HG02852 (cell line): Measurements from ENCODE around the gene MLKL.

Source experiments
- ATAC-seq: cut with Tn5 transposase; IDR thresholded peaks from one replicate; pipeline ENCODE4 v1.9.1; 2021; ENCODE audit warnings: mild to moderate bottlenecking, moderate library complexity; ENCODE audit not compliant: unreplicated experiment

Gene MLKL

DNA sequence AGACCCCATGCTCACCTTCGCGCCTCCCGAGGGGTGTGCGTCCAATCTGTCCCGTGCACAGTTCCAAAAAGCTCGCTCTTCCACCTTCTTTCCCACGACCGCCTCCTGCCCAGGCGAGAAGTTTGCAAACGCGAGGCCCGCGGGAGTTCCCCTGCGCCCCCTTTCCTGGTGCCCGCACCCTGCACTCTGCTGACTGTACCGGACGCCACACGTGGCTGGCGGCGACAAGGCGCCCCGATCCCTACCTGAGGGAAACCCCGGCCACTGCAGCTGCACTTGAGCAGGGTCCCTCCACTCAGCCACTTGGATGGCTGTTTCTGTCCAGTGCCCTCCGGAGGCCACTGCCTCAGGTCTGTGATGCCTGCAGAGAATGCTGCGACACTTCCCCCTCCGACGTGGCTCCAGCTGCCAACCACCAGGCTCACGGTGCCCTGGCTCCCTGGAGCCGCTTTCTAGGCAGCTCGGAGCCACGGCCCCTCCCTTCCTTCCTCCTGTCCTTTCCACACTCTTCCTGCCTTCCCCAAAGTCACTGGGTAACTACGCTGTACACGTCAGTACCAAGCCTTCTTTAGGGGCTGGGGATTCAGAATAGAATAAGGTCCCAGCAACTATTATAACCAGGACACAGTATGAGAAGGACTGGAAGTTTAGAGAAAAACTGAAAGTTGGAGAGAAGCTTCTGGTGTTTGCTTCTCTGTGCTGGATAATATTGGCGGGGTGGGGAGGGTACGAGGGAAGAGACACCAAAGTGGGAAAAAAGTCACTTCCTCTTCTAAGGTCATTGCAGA, at the start of gene MLKL:
TSS of gene MLKL (minus strand) at position 425 of the 788 bp plus-strand sequence. CDS start 5,105 bp downstream, outside the sequence.
- ATAC-seq, result peak; percentile 38

DNA sequence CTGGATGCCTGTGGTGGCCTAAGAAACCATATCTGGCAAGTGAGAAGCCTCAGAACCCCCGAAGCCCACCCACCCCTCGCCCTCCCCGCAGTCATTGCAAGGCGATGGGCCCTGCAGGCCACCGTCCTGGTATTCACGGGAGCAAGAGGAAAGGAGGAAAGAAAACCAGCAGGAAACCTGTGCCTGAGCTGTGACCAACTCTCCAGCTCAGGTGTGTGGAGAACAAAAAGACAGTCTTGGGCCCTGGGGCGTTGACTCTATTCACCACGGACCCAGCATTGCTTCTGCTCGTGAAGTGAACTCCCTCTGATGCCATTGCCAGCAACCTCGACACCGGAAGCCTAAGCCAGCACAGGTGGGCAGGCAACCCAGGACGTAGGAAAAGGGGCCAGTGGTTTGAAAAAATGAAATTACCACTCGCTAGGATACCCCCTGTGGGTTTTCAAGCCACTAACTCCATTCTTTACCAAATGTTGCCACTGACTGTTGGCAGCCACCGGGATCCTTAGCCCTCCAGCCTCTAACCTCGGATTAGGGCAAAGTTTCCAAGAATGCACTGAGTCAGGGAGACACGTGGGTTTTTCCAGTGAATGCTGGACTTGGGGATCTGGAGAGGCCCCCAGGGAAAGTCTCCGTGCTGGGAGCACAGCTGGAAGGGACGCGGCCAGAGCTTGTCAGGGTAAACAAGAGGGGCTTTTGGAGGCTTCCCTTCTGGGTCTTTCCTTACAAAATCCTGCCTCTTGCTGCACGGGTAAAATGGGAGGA, 48.8 kb upstream of the MLKL start:
- no peak for ATAC-seq

DNA sequence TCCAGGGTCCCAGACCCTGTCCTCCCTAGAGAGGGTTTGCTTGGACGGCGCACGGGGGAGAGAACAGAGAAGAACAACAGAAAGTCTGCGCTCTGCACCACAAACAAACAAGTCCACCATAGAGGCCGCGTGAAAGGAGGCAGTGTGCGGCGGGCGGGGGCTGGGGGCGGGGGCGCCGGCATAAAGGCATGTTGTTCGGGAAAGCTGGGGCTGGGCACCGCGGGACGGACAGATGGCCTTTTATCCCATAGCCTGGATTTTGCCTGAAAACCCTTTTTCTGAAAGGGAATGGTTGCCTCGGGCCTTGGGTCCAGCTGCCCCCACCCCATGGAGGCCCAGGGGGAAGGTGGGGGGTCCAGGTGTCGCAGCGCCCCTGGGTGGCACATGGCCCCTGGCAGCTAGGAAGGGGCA, 48.0 kb upstream of the MLKL start:
- ATAC-seq, result no peak

DNA sequence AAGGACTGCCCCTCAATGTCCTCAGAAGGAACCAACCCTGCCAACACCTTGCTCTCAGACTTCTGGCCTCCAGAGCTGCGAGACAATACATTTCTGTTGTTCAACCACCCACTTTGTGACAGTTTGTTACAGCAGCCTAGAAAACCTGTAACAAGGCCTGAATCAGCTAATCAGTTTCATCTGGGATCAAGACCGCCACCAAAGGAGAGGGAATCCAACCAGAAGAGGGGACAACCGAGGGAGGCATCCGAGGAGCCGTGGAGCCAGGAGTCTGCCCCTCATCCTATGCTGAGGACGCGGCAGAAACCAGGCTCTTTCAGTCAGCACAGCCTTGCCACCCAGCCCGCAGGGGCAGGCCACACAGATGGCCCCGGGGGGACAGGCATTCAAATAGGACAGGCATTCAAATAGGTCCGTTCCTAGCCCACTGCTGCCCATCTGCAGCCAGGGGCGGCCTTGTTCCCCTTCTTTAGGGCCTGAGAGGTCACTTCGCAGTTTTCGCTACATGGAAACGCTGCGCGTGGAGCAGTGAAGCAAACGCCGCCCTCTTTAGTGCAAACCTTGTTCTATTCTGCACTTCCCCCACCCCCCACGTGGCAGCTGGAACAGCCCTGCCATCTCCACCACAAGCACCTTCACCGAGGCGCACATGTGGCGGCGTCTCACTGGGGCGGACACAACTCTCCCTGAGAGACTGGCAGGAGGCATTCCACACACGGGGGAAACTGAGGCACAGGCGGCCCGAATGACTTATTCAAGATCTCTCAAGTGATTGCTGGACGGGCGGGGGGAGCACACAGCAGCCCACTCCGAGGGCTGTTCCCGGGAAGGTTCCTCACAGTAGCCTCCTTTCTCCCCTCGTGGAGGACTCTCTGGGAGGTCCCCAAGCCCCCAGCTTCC, 47.3 kb upstream of the MLKL start:
- ATAC-seq, result no peak

DNA sequence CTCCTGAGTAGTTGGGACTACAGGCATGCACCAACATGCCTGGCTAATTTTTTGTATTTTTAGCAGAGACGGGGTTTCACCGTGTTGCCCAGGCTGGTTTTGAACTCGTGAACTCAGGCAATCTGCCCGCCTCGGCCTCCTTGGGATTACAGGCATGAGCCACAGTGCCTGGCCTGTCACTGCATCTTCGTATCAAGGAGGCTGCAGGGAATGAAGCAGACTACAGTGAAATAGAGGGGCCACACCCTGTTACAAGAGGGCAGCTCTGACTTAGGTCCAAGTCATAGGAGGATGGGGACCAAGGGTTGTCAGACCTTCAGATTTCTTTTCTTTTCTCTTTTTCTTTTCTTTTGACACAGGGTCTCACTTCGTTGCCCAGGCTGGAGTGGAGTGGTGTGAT, 45.3 kb upstream of the MLKL start:
- ATAC-seq, result no peak

DNA sequence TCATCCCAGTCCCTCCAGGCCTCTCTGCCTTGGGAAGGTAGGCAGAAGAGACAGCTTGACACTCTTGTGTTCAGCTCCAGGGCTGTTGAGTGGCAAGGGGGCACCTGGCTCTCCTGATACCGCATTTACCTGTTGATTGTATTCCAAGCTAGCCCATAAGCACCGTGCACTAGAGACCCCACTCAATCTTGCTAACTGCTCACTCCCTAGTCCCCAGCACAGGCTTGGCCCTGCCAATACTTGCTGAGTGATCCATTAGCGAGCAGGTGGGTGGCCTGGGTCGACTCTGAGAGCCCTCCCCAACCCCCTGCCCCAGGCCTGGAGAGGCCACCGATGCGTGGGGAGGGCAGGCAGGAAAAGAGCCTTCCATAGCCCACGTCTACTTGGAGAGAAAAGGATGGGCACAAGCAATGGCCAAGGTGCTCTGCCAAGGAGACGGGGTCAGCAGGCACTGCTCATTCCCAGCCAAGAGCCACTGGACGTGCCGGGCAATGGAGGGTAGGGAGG, 44.5 kb upstream of the MLKL start:
- no peak for ATAC-seq

DNA sequence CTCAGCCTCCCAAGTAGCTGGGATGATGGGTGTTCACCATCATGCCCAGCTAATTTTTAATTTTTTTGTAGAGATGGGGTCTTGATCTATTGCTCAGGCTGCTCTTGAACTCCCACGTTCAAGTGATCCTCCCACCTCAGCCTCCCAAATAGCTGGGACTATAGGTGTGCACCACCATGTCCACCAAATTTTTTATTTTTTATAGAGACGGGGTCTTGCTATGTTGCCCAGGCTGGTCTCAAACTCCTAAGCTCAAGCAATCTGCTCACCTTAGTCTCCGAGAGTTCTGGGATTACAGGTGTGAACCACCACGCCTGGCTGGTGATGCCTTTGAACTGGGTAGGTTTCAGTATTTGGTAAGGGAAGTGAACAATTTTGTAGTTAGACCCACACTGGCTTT, 43.9 kb upstream of the MLKL start:
- no peak for ATAC-seq

DNA sequence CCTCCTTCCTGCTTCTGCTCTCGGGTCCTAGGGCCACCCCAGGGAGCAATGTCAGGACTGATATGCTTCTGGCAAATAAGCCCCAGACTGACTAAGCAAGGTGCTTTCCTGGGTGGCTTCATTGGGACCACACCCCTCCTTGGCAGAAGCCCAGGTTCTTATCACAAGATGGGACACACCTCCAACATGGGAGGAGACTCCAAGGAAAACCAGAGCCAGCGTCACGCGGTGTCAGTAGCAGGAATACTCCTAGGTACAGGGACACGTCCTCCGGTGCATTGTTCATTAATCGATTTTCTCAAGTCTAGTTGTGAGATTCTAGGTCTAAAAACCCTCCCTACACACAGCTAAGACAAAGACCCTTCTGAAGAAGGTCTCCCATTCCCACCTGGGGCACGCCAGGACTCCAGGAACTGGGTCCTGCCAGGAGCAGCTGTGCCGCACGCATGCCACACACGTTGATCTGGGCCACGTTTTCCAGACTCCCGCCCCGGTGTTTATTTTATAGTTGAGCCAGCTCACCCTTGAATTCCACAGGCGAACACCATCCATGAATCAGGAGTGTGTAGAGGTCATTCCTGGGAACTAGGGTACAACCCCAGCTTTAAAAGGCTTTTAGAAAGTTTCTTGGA, 43.1 kb upstream of the MLKL start:
- no peak for ATAC-seq

DNA sequence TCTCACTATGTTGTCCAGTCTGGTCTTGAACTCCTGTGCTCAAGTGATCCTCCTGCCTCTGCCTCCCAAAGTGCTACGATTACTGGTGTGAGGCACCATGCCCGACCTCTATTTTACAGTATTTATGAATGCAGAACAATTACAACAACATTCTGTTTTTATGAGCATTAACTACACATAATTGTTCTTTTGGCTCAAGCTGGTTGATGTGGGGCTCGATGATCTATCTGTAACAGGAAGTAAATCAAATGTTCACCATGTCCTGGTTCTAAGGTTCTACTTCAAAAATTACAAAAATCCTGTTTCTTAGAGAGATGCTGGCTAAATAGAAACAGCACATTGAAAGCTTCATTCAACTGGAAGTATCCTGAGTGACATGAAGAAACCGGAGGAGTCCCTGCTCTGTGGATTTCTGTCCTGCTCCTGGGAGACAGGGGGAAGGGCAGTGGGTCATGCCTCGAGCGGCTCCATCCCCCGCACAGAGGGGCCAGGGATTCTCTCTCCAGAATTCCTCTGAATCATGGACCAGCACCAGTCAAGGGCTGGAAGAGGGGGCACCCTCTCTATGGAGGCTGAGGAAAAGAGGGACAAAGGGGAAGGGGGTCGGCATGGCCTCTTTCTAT, 42.5 kb upstream of the MLKL start:
- ATAC-seq, result no peak

DNA sequence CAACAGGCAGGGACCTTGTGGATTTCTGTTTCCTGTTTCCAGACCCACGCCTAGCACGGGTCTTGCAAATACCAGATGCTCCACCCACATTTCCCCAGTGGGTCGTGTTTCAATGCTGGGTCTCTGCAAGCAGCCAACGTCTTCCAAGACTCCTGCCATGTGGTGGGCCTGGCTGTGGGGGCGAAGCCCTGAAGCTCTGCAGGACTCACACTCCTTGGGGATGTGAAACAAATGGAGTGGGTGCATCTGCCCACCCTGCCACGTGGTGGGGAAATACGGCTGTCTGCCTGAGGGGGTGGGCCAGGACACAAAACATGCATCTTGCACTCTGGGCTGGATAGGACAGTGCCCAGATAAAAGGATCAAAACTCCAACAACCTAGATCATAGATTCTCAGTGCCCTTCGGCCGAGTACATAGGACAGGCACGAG, 41.4 kb upstream of the MLKL start:
- ATAC-seq, result no peak

DNA sequence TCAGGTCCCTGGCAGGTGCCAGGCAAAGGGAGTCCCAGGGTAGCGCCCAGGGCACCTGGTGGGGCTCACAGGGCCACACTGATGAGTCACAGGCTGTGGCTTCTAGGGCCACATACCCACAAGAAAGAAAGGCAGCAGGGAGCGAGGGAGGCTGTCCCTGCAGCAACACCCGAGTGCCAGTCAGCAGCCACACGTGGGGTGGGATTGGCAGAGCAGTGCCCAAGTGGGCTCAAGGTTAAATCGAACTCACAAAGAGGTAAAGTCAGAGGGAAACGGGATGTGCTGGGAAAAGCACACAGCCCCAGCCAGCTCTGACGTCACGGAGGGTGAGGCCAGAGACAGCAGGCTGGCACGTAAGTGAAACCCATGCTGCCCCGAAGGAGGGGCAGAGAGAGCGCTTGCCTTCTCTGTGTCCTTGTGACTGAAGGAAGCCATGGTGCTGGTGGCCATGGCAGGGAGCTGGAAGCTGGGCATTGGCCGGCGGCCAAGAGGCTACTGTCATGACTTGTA, 40.2 kb upstream of the MLKL start:
- ATAC-seq, result no peak

DNA sequence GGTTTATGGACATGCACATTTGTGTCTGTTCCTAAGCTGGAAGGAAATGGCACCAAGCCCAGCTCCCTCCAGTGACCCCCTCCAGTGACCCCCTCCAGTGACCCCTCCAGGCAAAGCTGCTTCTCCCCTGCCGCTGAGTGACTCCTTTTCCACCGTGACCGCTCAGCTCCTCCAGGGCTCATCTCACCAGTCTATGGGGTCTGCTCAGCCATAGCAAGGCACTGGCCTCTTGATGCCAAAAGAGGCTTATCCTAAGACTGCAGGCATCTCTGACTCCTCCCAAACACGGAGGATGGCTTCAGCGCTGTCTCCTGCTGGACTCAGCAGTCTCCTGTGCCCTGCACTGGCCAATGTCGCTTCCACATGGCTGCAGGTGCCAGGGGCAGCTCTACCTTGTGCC, 38.6 kb upstream of the MLKL start:
- ATAC-seq, result no peak

DNA sequence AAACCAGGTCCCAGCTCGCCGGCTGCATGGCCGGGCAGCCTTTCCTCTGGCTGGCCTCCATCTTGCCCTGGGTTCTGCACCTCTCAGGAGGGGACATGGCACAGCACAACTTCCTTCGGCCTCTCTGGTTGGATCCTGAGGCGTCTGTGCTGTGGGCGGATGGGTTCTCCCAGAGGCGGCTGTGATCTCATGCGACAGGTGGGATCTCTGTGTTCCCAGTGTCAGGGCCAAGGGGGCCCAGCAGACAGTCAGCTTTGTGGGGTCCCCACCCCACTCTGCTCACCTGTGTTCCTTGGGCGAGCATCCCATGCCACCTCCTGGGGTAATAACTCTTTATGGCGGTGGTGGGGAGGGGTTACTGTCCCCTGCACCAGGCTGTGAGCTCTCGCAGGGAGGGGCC, 38.2 kb upstream of the MLKL start:
- ATAC-seq, result no peak

DNA sequence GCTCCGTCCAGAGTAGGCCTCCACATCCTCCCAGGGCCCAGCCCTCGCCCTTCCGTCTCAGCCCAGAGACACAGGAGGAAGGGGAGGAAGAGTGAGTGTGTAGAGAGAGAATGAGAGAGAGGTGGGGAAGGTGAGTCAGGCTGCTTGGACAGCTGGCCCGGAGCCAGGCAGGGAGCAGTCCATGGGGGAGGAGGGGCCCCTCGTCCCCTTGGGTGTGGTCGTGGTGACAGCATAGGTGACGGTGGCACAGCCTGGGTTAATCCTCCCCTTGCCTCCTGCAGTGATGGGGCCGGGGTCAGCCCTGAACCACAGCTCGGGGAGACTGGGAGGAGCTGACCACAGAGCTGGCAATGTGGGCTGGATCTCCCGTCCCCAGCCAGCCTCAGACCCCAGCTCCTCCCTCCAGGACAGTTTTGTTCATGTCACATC, 37.5 kb upstream of the MLKL start:
- no peak for ATAC-seq

DNA sequence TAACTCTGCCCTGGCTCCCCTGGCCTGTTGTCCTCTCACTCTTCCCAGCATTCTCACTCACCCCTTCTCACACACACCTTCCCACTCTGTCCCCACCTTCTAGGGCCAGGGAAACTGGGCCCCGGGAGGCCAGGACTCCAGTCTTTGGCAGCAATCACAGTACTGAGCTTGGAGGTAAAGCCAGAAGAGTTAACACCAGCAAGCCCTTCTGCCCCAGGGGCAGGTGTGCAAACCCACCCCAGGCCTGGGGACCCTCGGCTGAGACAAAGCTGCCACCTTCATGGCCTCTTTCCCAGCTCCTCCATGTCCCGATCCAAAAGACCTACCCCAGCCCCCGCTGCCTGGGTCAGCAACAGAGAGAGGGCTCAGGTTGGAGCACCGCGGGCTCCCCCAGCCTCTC, 36.9 kb upstream of the MLKL start:
- no peak for ATAC-seq

DNA sequence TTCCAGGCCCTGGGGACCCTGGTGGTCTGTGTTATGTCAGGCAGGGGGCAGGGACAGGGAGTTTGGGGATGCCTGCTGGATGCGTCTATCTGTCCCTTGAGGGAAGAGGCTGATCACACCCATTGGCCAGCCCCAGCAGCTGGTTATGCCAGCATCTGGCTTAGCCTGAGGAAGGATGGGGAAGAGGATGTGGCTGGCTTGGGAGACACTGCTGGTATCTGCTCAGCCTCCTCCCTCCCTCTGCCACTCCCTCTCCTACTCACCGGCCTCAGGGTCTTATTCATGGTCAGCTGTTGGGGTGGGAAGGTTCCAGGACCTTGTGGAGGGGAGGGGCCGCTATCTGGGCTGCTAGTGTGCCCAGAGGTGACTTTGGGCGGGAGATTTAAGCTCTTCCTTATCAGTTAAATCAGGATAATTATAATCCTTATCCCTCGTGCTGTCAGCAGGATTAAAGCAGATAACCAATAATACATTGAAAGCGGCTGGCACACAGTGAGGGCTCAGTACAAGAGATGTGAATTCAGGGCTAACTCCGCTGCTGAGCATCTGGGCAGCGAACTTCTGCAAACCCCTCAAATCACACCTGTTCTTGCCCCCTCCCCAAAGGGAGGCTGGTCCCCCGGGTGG, 36.0 kb upstream of the MLKL start:
- no peak for ATAC-seq

DNA sequence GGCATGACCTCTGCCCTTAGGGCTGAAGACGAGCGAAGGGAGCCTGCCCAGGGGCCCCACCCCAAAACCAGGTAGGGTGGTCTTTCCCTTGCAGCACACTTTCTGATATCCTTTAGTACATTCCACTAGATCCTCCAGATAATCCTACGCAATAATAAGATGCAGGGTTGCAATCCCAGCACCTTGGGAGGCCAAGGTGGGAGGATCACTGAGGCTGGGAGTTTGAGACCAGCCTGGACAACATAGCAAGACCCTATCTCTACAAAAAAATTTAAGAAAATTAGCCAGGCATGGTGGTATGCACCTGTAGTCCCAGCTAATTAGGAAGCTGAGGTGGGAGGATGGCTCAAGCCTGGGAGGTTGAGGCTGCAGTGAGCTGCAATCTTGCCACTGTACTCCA, 34.9 kb upstream of the MLKL start:
- ATAC-seq, result no peak

DNA sequence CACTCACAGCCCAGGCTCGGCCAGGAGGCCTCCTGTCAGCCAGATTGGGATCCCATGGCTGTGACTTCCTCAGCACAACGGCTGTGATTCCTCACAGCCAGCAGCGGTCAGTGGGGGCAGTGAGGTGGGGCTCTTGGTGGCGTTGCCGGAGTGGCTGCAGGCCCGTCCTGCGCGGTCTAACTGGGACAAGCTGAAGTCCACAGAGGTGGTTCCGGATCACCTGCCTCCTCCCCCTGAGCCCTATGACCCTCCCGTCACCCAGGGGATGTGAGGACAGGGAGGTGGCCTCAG, 34.4 kb upstream of the MLKL start:
- ATAC-seq, result no peak

DNA sequence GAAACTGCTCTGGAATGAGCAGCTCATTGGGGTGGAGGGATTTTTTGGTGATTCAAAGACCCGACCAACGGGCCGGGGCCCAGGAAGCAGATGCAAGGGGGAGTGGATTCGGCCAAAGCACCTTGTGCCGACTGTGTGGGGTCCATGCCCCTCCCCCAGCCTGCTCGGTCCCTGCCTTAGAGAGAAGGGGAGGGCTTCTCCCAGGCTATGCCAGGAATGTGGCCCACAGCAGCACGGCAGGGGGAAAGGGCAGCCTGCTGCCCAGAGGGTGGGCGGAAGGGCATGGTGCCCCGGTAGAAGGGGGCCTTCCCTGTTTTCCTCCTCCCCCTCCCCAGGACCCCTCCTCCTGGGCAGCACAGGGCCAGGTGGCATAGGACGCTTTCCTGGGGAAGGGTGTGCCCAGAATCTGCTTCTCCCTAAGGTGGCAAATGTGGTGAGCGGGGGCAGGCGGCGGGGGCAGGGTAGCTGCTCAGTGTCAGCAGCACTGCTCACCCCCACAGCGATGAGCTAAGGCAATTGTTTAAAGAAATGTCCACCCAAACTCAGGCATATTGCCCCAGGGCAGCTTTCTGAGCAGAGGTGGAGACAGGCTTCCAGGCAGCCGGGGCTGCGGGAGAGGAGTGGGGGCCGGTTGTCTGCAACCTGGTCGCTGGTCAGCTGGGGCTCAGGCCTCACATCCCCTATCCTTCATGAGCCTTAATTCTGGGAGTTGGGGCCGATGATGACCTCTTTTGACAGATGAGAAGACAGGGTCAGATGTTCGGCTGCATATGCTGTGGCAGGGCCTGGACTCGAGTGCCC, 33.9 kb upstream of the MLKL start:
- no peak for ATAC-seq
